HT-29 (cell line): ENCODE data around the gene CHRM1. TPM values are rescaled to one million over a fixed set of nuclear protein-coding genes. Genes with fewer than 3 reads are reported as not detected.

Experiments
- DNase-seq: peaks from one replicate; pipeline ENCODE4 v3.0.0-alpha.2; 2015; ENCODE audit warnings: low spot score
- total RNA-seq: library from RNA; depleted of rRNA; stranded (reverse); fragments of >200 nt; shearing (Covaris generic); gene quantifications from 2 replicates; pipeline ENCODE4 v1.2.3, GENCODE V29; 2014

Gene CHRM1
- total RNA-seq, 1 experiment from 2014 or later = 0.18 TPM

GRCh38 chr11:62908468-62909072 is 12.6 kb downstream of the CHRM1 start:
- no peak for DNase-seq

GRCh38 chr11:62905927-62906531 is 15.1 kb downstream of the CHRM1 start:
- DNase-seq = peak; percentile 96

- no peak for DNase-seq
These were observed 15.9 kb downstream of the CHRM1 start for GRCh38 chr11:62905296-62905695.

GRCh38 chr11:62902932-62903331 is 18.2 kb downstream of the CHRM1 start:
- no peak for DNase-seq

GRCh38 chr11:62898027-62898426 is 23.1 kb downstream of the CHRM1 start:
- DNase-seq = no peak

- DNase-seq = no peak
These were observed 23.9 kb downstream of the CHRM1 start for GRCh38 chr11:62897311-62897710.

DNA sequence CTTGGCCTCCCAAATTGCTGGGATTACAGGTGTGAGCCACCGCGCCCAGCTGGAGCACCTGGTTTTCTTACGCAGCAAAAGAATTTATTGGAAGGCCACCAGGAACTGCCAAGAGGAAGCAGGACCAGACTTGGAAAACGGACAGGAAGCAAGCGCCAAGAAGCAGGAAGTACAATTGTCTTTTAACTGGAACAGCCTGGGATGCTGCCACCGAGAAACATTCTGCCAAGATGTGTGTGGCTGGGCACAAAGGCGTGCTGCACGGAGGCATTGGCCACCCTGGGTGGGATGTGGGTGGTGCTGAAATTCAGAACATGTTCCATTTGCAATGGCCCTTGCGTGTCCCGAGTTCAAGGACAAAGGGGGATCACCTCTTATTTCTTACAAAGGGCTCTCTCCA is 25.1 kb downstream of the CHRM1 start:
- no peak for DNase-seq

- no peak for DNase-seq
These were observed 25.7 kb downstream of the CHRM1 start for GRCh38 chr11:62895501-62895900.

DNA sequence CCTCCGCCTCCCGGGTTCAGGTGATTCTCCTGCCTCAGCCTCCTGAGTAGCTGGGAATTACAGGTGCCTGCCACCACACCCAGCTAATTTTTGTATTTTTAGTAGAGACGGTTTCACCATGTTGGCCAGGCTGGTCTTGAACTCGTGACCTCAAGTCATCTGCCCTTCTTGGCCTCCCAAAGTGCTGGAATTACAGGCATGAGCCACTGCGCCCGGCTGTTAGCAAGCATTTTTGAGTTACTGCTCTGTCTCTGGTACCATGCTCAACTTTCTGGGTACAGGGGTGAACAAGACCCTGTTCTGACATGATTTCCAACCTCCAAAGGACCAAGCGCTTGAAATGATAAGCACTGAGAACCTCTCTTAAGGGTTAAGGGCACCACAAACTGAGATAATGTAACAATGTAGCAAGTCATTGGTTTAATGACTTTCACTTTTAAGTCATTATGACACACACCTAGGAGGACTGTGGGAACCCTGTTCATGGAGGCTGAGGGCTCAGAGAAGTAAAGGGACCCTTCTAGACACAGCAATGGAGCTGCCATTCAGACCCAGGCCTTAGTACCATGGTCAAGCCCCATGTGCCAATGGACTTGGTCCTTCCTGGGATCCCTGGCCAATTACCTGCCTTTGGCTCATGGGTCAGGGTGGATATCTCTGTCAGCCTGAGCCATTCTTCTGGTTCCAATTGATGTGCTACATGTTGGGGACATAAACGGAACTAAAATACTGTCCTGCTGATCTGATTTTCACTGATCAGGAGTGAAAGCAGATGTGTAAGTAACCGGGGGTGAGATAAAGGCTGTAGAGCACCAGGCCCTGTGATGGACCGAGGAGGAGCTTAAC is 28.9 kb downstream of the CHRM1 start:
- no peak for DNase-seq

- peak; percentile 76 for DNase-seq
These were observed 31.4 kb downstream of the CHRM1 start for GRCh38 chr11:62889484-62890437.

GRCh38 chr11:62889126-62889483 is 32.1 kb downstream of the CHRM1 start:
- no peak for DNase-seq

DNA sequence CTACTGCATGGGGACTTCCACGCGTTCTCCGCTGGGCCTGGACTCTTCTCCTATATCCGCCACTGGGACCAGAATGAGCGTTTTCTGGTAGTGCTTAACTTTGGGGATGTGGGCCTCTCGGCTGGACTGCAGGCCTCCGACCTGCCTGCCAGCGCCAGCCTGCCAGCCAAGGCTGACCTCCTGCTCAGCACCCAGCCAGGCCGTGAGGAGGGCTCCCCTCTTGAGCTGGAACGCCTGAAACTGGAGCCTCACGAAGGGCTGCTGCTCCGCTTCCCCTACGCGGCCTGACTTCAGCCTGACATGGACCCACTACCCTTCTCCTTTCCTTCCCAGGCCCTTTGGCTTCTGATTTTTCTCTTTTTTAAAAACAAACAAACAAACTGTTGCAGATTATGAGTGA is 32.8 kb downstream of the CHRM1 start:
- no peak for DNase-seq

GRCh38 chr11:62885137-62885750 is 35.9 kb downstream of the CHRM1 start:
- no peak for DNase-seq

- DNase-seq = no peak
These were observed 37.5 kb downstream of the CHRM1 start for GRCh38 chr11:62883673-62884072.

- no peak for DNase-seq
These were observed 38.2 kb downstream of the CHRM1 start for GRCh38 chr11:62882788-62883501.

DNA sequence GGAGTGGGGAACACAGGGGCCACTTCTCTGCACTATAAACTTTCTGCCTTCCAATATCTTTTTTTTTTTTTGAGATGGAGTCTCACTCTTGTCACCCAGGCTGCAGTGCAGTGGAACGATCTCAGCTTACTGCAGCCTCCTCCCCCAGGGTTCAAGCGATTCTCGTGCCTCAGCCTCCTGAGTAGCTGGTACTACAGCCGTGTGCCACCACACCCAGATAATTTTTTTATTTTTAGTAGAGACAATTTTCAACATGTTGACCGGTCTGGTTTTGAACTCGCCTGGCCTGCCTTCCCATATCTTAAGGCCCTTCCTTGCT is 38.8 kb downstream of the CHRM1 start:
- DNase-seq = no peak

GRCh38 chr11:62881579-62882430 is 39.4 kb downstream of the CHRM1 start:
- DNase-seq = peak; percentile 98

DNA sequence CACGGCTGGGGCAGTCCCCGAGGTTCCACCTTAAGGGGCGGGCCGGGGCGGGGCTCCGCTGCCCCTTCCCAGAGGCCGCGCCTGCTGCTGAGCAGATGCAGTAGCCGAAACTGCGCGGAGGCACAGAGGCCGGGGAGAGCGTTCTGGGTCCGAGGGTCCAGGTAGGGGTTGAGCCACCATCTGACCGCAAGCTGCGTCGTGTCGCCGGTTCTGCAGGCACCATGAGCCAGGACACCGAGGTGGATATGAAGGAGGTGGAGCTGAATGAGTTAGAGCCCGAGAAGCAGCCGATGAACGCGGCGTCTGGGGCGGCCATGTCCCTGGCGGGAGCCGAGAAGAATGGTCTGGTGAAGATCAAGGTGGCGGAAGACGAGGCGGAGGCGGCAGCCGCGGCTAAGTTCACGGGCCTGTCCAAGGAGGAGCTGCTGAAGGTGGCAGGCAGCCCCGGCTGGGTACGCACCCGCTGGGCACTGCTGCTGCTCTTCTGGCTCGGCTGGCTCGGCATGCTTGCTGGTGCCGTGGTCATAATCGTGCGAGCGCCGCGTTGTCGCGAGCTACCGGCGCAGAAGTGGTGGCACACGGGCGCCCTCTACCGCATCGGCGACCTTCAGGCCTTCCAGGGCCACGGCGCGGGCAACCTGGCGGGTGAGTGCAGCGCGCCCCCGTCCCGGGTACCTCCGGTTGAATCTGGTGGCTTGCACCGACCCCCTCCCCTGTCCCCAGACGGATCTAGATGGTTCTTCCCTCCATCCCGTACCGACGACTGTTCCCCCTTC is 40.2 kb downstream of the CHRM1 start, which contains the start of gene SLC3A2:
TSS of gene SLC3A2 (plus strand) at position 94 of the 776 bp plus-strand sequence. CDS start at position 222, 128 bp downstream.
- DNase-seq = peak; percentile 95
